NB4 (cell line): ENCODE measurements around the gene POC1A.

ENCODE experiments used
- DNase-seq: peaks from one replicate; pipeline ENCODE4 v3.0.0; 2010; ENCODE audit warnings: low read depth
- H3K4me3 ChIP-seq: one replicate; pipeline ENCODE4 v1.5.1; 2011; ENCODE audit warnings: mild to moderate bottlenecking, low read depth, low read length, moderate library complexity
- MAX ChIP-seq: IDR thresholded peaks from 2 replicates; pipeline ENCODE4 v1.6.1; 2011; ENCODE audit warnings: low read depth, low read length
- MYC ChIP-seq: IDR thresholded peaks from 2 replicates; pipeline ENCODE4 v1.6.1; 2011; ENCODE audit warnings: low read depth, low read length
- POLR2A ChIP-seq: IDR thresholded peaks from 2 replicates; pipeline ENCODE4 v1.6.1; 2011; ENCODE audit warnings: mild to moderate bottlenecking; ENCODE audit not compliant: insufficient read length; ENCODE audit errors: extremely low read depth
- TF ChIP-seq, protein P1 (sequence below): IDR thresholded peaks from one replicate; pipeline ENCODE4 v1.5.1; 2012; ENCODE audit warnings: low read depth, low read length

The POC1A gene

DNA sequence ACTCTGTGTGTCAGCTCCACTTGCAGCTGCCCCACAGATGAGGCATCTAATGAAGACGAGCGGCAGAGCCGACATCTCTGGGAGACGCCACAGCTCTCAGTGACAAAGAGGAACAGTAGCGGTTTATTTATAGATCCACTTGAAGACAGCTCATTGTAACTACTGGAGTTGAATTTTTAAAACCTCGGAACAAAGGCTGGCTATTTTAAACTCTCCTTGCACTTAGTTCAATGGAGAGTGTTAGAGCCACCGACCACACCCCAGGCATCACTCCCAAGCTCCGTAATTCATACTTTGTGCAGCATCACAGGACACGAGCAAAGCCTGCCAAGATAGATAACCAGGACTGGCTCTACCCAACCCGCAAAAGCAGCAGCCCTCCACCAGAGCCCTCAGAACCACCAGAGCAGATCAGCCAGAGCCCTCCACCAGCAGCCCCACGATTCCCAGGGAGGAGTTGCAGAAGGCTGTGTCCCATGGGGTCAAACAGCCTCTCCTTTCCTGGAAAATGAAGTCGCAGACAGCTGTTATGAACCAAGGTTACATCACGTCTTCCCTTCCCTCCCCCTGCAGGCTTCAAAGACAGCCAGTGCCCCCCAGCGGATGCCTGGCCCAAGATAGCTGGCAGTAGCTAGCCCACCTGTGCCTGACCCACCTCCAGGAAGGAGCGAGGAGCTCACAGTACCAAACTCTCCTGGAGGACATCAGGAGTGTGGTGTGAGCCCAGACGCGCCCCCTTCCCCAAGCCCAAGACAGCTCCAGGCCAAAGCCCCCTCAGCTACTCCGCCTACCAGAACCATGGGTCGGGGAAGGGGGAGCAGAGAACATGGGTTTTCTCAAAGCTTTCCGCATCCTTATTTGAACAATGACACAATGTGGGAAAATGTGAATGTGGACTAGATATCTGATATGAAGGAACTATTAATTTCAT lies 45.7 kb downstream of the POC1A start:
- DNase-seq: no peak
- H3K4me3 ChIP-seq: no peak overlapping the region
- TF ChIP-seq MAX (no peak), POLR2A (no peak), MYC (no peak)
- TF ChIP-seq, protein P1, sequence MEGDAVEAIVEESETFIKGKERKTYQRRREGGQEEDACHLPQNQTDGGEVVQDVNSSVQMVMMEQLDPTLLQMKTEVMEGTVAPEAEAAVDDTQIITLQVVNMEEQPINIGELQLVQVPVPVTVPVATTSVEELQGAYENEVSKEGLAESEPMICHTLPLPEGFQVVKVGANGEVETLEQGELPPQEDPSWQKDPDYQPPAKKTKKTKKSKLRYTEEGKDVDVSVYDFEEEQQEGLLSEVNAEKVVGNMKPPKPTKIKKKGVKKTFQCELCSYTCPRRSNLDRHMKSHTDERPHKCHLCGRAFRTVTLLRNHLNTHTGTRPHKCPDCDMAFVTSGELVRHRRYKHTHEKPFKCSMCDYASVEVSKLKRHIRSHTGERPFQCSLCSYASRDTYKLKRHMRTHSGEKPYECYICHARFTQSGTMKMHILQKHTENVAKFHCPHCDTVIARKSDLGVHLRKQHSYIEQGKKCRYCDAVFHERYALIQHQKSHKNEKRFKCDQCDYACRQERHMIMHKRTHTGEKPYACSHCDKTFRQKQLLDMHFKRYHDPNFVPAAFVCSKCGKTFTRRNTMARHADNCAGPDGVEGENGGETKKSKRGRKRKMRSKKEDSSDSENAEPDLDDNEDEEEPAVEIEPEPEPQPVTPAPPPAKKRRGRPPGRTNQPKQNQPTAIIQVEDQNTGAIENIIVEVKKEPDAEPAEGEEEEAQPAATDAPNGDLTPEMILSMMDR: no peak

DNA sequence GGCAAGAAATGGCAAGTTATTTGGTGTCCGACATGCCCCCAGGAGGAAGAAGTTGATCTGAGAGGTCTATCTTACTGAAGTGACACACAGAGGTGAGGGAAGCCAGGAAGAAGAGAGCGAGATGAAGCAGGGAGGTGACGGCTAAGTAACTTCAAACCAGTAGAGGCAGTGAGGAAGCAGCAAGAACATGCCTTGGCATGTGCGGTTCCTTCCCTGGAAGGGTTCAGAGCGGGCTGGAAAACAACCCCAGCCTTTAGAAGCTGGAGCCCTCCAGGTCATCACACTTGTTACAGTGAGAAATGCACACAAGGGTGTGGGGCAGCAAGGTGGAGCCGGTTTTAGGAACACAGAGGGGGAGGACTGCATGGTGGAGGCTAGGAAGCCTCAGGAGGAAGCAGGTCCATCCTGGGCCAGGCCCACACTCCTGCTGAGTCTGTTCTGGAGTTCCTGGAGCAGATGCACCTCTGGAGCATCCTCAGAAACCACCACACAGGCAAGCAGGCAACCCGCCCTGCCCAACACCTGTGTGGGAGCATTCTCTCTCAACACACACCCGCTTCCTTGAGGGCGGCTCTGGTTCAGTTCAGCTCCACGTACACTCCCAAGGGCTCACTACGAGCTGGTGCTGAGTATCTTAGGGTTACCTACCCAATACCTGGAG lies 47.1 kb downstream of the POC1A start:
- no peak for DNase-seq
- H3K4me3 ChIP-seq: no peak overlapping the region
- TF ChIP-seq, protein P1: no peak
- TF ChIP-seq MYC (no peak), POLR2A (no peak), MAX (no peak)

- TF ChIP-seq MYC: no peak
- TF ChIP-seq MAX: no peak
- TF ChIP-seq, protein P1: no peak
- no peak for TF ChIP-seq POLR2A
- DNase-seq: no peak
Measured at GRCh38 chr3:52104684-52105640, 49.3 kb downstream of the POC1A start.

GRCh38 chr3:52102934-52103333 lies 51.3 kb downstream of the POC1A start:
- no peak overlapping the region for H3K4me3 ChIP-seq
- no peak for DNase-seq
- TF ChIP-seq MAX (no peak), POLR2A (no peak), MYC (no peak)
- TF ChIP-seq, protein P1: no peak

More at GRCh38 chr3:52104684-52105640, 49.3 kb downstream of the POC1A start:
- no peak overlapping the region for H3K4me3 ChIP-seq

- DNase-seq: no peak
- TF ChIP-seq, protein P1: no peak
- TF ChIP-seq MAX: no peak
- no peak for TF ChIP-seq MYC
- no peak for TF ChIP-seq POLR2A
- H3K4me3 ChIP-seq: no peak overlapping the region
Measured at GRCh38 chr3:52099001-52099401, 55.2 kb downstream of the POC1A start.
